WTC11 (cell line): Measurements from ENCODE around the gene SECISBP2. TPM values are rescaled to one million over a fixed set of nuclear protein-coding genes. Genes with fewer than 3 reads are reported as not detected.

Experiments
- ATAC-seq: fragments of 200-7000 bp; cut with Tn5 transposase; 2 replicates; pipeline ENCODE4 v1.10.0; 2021; ENCODE audit warnings: mild to moderate bottlenecking, moderate library complexity
- CTCF ChIA-PET: fragments of 300-600 bp; sonication (Branson Sonifier 250); formaldehyde crosslinking; loops from one replicate; lab custom pipeline; 2021; ENCODE audit warnings: antibody characterized with exemption; lab: Charles Lee
- POLR2A ChIA-PET: fragments of 350-600 bp; sonication (Branson Sonifier 250); formaldehyde crosslinking; loops from one replicate; lab custom pipeline; 2021; ENCODE audit warnings: antibody characterized with exemption; lab: Charles Lee
- DNase-seq: peaks from one replicate; pipeline ENCODE4 v3.0.0; 2021; ENCODE audit warnings: low spot score
- H3K27ac Mint-ChIP-seq: 2 replicates; pipeline ENCODE4 v1.8.0; 2021; ENCODE audit warnings: mixed read lengths
- H3K27me3 Mint-ChIP-seq: 2 replicates; pipeline ENCODE4 v1.8.0; 2021; ENCODE audit warnings: low read depth, mild to moderate bottlenecking, moderate library complexity, mixed read lengths
- H3K36me3 Mint-ChIP-seq: 2 replicates; pipeline ENCODE4 v1.8.0; 2021; ENCODE audit warnings: mixed read lengths
- H3K4me1 Mint-ChIP-seq: 2 replicates; pipeline ENCODE4 v1.8.0; 2022; ENCODE audit warnings: mixed read lengths
- H3K4me3 Mint-ChIP-seq: 2 replicates; pipeline ENCODE4 v1.8.0; 2021; ENCODE audit warnings: mild to moderate bottlenecking, moderate library complexity, mixed read lengths
- H3K9me3 Mint-ChIP-seq: 2 replicates; pipeline ENCODE4 v1.8.0; 2021; ENCODE audit warnings: mixed read lengths
- CDX4 ChIP-seq: fragments of 250-450 bp; sonication (Bioruptor Pico); IDR thresholded peaks from 2 replicates; pipeline ENCODE4 v1.9.0; 2021; ENCODE audit warnings: moderate library complexity, mild to moderate bottlenecking, inconsistent platforms, borderline replicate concordance
- CREB1 ChIP-seq: sonication (generic); formaldehyde crosslinking; IDR thresholded peaks from 2 replicates; pipeline ENCODE4 v1.8.0; 2023; ENCODE audit warnings: mild to moderate bottlenecking, missing genetic modification reagents
- ERG ChIP-seq: fragments of 250-450 bp; sonication (Bioruptor Pico); IDR thresholded peaks from 2 replicates; pipeline ENCODE4 v1.8.0; 2021; ENCODE audit warnings: mild to moderate bottlenecking
- FOXK1 ChIP-seq: sonication (generic); formaldehyde crosslinking; IDR thresholded peaks from 2 replicates; pipeline ENCODE4 v1.8.0; 2022; ENCODE audit warnings: mild to moderate bottlenecking, moderate library complexity, missing genetic modification reagents
- GABPB1 ChIP-seq: sonication (generic); formaldehyde crosslinking; IDR thresholded peaks from 2 replicates; pipeline ENCODE4 v1.8.1; 2023; ENCODE audit warnings: mild to moderate bottlenecking, missing genetic modification reagents
- MLX ChIP-seq: sonication (generic); formaldehyde crosslinking; IDR thresholded peaks from 2 replicates; pipeline ENCODE4 v1.8.1; 2023; ENCODE audit warnings: mild to moderate bottlenecking, missing genetic modification reagents, moderate library complexity
- NFATC4 ChIP-seq: fragments of 250-450 bp; sonication (Bioruptor Pico); IDR thresholded peaks from 2 replicates; pipeline ENCODE4 v1.9.0; 2021; ENCODE audit warnings: mild to moderate bottlenecking
- NFE2L1 ChIP-seq: sonication (generic); formaldehyde crosslinking; IDR thresholded peaks from 2 replicates; pipeline ENCODE4 v1.8.1; 2023; ENCODE audit warnings: missing genetic modification reagents
- NR1H2 ChIP-seq: sonication (generic); formaldehyde crosslinking; IDR thresholded peaks from 2 replicates; pipeline ENCODE4 v1.9.0; 2021; ENCODE audit warnings: mild to moderate bottlenecking, moderate library complexity, missing genetic modification reagents
- NR3C1 ChIP-seq: sonication (generic); formaldehyde crosslinking; conservative IDR thresholded peaks from 2 replicates; pipeline ENCODE4 v1.8.1; 2023; ENCODE audit warnings: low read depth, mild to moderate bottlenecking, missing genetic modification reagents
- PREB ChIP-seq: sonication (generic); formaldehyde crosslinking; IDR thresholded peaks from 2 replicates; pipeline ENCODE4 v1.8.1; 2022; ENCODE audit warnings: mild to moderate bottlenecking, missing genetic modification reagents, moderate library complexity, borderline replicate concordance
- PRRX2 ChIP-seq: fragments of 250-450 bp; sonication (Bioruptor Pico); IDR thresholded peaks from 2 replicates; pipeline ENCODE4 v1.8.0; 2021; ENCODE audit warnings: mild to moderate bottlenecking
- RELA ChIP-seq: sonication (generic); formaldehyde crosslinking; IDR thresholded peaks from 2 replicates; pipeline ENCODE4 v1.8.1; 2022; ENCODE audit warnings: missing genetic modification reagents, mild to moderate bottlenecking, borderline replicate concordance
- SOX15 ChIP-seq: fragments of 250-450 bp; sonication (Bioruptor Pico); IDR thresholded peaks from 2 replicates; pipeline ENCODE4 v1.9.0; 2021; ENCODE audit warnings: mild to moderate bottlenecking
- TCF7 ChIP-seq: sonication (generic); formaldehyde crosslinking; IDR thresholded peaks from 2 replicates; pipeline ENCODE4 v1.8.0; 2022; ENCODE audit warnings: mild to moderate bottlenecking, low read depth, missing genetic modification reagents, moderate library complexity
- TEAD1 ChIP-seq: sonication (generic); formaldehyde crosslinking; IDR thresholded peaks from 2 replicates; pipeline ENCODE4 v1.8.0; 2022; ENCODE audit warnings: mild to moderate bottlenecking, missing genetic modification reagents
- USF1 ChIP-seq: sonication (generic); formaldehyde crosslinking; IDR thresholded peaks from 2 replicates; pipeline ENCODE4 v1.8.0; 2022; ENCODE audit warnings: mild to moderate bottlenecking, missing genetic modification reagents
- USF2 ChIP-seq: sonication (generic); formaldehyde crosslinking; IDR thresholded peaks from 2 replicates; pipeline ENCODE4 v1.8.1; 2023; ENCODE audit warnings: mild to moderate bottlenecking, missing genetic modification reagents, moderate library complexity
- ZBTB21 ChIP-seq: sonication (generic); formaldehyde crosslinking; IDR thresholded peaks from 2 replicates; pipeline ENCODE4 v1.8.1; 2023; ENCODE audit warnings: mild to moderate bottlenecking, missing genetic modification reagents, borderline replicate concordance
- ZNF423 ChIP-seq: fragments of 250-450 bp; sonication (Bioruptor Pico); IDR thresholded peaks from 2 replicates; pipeline ENCODE4 v2.1.2; 2022; ENCODE audit warnings: mild to moderate bottlenecking, moderate library complexity
- ZNF425 ChIP-seq: fragments of 250-450 bp; sonication (Bioruptor Pico); conservative IDR thresholded peaks from 2 replicates; pipeline ENCODE4 v1.9.0; 2021; ENCODE audit warnings: mild to moderate bottlenecking
- total RNA-seq: library from RNA; stranded (reverse); gene quantifications from 3 replicates; pipeline ENCODE4 v1.2.3, GENCODE V29; 2021

Gene SECISBP2
- total RNA-seq, 1 experiment from 2014 or later, result 66.2 TPM

GRCh38 chr9:89400403-89401116 is 82.3 kb downstream of the SECISBP2 start:
- CTCF ChIA-PET, result interaction anchor here (1.5 kb wide), 1 partner anchor 193 kb away, joined by 3 read pairs; no protein-coding TSS in a partner anchor
- Mint-ChIP-seq H3K36me3 (peaks cover 50% of the 10 kb centered on the region), H3K4me1 (no peaks in the 10 kb centered on the region), H3K27me3 (no peaks in the 10 kb centered on the region), H3K4me3 (no peak overlapping the region), H3K27ac (no peak overlapping the region), H3K9me3 (no peaks in the 10 kb centered on the region)
- DNase-seq (no peak), ATAC-seq (no peak)
- TF ChIP-seq TCF7 (CRISPR knock-in tag), result no peak
- POLR2A ChIA-PET, result no interaction called here

GRCh38 chr9:89402695-89403427 is 84.6 kb downstream of the SECISBP2 start:
- peaks cover 6% of the 10 kb centered on the region for H3K9me3 Mint-ChIP-seq
- peaks cover 41% of the 10 kb centered on the region for H3K36me3 Mint-ChIP-seq
- CTCF ChIA-PET, result no interaction called here
- no peaks in the 10 kb centered on the region; the same call in 1 of the 2 replicates for H3K27me3 Mint-ChIP-seq
- no peak for DNase-seq
- POLR2A ChIA-PET, result no interaction called here
- no peaks in the 10 kb centered on the region for H3K4me1 Mint-ChIP-seq
- ATAC-seq, result no peak
- H3K4me3 Mint-ChIP-seq, result no peak overlapping the region
- TF ChIP-seq PRRX2 (CRISPR knock-in tag) (no peak), ERG (no peak), CDX4 (no peak), GABPB1 (CRISPR knock-in tag) (no peak), NFE2L1 (no peak), NR3C1 (CRISPR knock-in tag) (no peak), ZNF423 (CRISPR knock-in tag) (no peak), USF2 (no peak), CREB1 (no peak), FOXK1 (CRISPR knock-in tag) (no peak), MLX (CRISPR knock-in tag) (no peak), RELA (CRISPR knock-in tag) (no peak), NR1H2 (CRISPR knock-in tag) (no peak)
- no peak overlapping the region for H3K27ac Mint-ChIP-seq

- no peaks in the 10 kb centered on the region for H3K4me1 Mint-ChIP-seq
- ChIA-PET POLR2A (no interaction called here), CTCF (no interaction called here)
- no peak overlapping the region for H3K4me3 Mint-ChIP-seq
- H3K36me3 Mint-ChIP-seq, result peaks cover 41% of the 10 kb centered on the region
- ATAC-seq, result no peak
- H3K27me3 Mint-ChIP-seq, result no peaks in the 10 kb centered on the region; the same call in 1 of the 2 replicates
- no peak for DNase-seq
- H3K27ac Mint-ChIP-seq, result no peak overlapping the region
- peaks cover 6% of the 10 kb centered on the region for H3K9me3 Mint-ChIP-seq
- no peak for TF ChIP-seq ERG
- no peak for TF ChIP-seq PREB (CRISPR knock-in tag)
- no peak for TF ChIP-seq ZBTB21 (CRISPR knock-in tag)
- TF ChIP-seq CDX4, result no peak
- no peak for TF ChIP-seq ZNF425 (CRISPR knock-in tag)
- TF ChIP-seq NFATC4 (CRISPR knock-in tag), result no peak
- no peak for TF ChIP-seq SOX15 (CRISPR knock-in tag)
- TF ChIP-seq TEAD1, result no peak
- no peak for TF ChIP-seq USF1 (CRISPR knock-in tag)
Observed at GRCh38 chr9:89404074-89404473, 85.8 kb downstream of the SECISBP2 start.
